Peyer's patch (tissue), 4 donors: Measurements from ENCODE around the gene TOPBP1.

ENCODE experiments used
- POLR2A ChIP-seq, 2 donors: fragments of 450-650 bp; IDR thresholded peaks; one replicate each; pipeline ENCODE4 v1.5.1; 2017; ENCODE audit warnings: antibody characterized with exemption in 2 of 2, mild to moderate bottlenecking in 2 of 2, moderate library complexity in 2 of 2
- TF ChIP-seq, protein P1 (sequence below), 6 experiments: fragments of 450-650 bp in 4 of 6; fragments of 200-600 bp in 2 of 6; sonication (generic) in 1 of 6; IDR thresholded peaks; one replicate each; pipeline ENCODE4 v1.5.1; 2017 to 2019; ENCODE audit warnings: antibody characterized with exemption in 6 of 6, mild to moderate bottlenecking in 3 of 6, moderate library complexity in 1 of 6

- TF ChIP-seq, protein P1, sequence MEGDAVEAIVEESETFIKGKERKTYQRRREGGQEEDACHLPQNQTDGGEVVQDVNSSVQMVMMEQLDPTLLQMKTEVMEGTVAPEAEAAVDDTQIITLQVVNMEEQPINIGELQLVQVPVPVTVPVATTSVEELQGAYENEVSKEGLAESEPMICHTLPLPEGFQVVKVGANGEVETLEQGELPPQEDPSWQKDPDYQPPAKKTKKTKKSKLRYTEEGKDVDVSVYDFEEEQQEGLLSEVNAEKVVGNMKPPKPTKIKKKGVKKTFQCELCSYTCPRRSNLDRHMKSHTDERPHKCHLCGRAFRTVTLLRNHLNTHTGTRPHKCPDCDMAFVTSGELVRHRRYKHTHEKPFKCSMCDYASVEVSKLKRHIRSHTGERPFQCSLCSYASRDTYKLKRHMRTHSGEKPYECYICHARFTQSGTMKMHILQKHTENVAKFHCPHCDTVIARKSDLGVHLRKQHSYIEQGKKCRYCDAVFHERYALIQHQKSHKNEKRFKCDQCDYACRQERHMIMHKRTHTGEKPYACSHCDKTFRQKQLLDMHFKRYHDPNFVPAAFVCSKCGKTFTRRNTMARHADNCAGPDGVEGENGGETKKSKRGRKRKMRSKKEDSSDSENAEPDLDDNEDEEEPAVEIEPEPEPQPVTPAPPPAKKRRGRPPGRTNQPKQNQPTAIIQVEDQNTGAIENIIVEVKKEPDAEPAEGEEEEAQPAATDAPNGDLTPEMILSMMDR (IDR thresholded peaks at IDR 0.05), result no peak
- no peak for TF ChIP-seq POLR2A (IDR thresholded peaks at IDR 0.05)
These were observed 53.4 kb downstream of the TOPBP1 start for GRCh38 chr3:133608388-133608787.
